ENCODE results near the gene IBA57. TPM values are rescaled to one million over a fixed set of nuclear protein-coding genes. Genes with fewer than 3 reads are reported as not detected.

The IBA57 gene
- total RNA-seq, 1 donor: 4.3 TPM

DNA sequence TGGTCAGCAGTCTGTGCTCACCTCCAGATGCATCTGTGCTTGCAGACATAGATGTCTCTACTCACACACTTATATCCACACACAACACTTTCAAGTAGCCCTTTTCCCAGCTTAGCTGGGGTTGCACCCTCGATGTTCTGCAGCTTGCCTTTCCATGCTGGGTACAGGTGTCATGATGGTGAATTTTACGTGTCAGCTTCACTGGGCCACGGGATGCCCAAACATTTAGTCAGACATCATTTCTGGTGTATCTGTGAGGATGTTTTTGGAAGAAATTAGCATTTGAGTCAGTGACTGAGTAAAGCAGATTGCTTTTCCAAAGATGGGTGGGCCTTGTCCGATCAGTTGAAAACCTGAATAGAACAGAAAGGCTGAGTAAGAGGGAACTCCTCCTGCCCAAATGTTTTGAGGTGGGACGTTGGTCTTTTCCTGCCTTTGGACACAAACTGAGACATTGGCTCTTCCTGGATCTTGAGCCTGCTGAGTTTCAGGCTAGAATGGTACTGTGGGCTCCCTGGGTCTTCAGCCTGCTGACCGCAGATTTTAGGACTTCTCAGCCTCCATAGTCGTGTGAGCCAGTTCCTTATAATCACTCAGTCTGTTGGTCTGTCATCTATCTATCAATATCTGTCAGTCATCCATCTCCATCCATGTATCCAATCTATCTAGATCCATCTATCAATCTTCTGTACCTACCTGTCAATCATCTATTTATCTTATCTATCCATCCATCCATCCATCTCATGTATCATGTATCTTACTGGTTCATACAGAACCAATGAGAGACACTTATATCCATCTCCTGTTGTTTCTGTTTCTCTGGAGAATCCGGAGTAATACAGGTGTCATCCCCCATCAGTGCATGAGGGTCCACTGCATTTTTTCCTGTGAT lies 29.6 kb downstream of the IBA57 start:
- no peak overlapping the region for H3K4me3 ChIP-seq (ENCODE audit: low read depth, low read length)
- TF ChIP-seq, protein P1, sequence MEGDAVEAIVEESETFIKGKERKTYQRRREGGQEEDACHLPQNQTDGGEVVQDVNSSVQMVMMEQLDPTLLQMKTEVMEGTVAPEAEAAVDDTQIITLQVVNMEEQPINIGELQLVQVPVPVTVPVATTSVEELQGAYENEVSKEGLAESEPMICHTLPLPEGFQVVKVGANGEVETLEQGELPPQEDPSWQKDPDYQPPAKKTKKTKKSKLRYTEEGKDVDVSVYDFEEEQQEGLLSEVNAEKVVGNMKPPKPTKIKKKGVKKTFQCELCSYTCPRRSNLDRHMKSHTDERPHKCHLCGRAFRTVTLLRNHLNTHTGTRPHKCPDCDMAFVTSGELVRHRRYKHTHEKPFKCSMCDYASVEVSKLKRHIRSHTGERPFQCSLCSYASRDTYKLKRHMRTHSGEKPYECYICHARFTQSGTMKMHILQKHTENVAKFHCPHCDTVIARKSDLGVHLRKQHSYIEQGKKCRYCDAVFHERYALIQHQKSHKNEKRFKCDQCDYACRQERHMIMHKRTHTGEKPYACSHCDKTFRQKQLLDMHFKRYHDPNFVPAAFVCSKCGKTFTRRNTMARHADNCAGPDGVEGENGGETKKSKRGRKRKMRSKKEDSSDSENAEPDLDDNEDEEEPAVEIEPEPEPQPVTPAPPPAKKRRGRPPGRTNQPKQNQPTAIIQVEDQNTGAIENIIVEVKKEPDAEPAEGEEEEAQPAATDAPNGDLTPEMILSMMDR (IDR thresholded peaks at IDR 0.05; ENCODE audit: insufficient read depth, low read depth, low read length): no peak
- no peak for DNase-seq (ENCODE audit: low read depth)

DNA sequence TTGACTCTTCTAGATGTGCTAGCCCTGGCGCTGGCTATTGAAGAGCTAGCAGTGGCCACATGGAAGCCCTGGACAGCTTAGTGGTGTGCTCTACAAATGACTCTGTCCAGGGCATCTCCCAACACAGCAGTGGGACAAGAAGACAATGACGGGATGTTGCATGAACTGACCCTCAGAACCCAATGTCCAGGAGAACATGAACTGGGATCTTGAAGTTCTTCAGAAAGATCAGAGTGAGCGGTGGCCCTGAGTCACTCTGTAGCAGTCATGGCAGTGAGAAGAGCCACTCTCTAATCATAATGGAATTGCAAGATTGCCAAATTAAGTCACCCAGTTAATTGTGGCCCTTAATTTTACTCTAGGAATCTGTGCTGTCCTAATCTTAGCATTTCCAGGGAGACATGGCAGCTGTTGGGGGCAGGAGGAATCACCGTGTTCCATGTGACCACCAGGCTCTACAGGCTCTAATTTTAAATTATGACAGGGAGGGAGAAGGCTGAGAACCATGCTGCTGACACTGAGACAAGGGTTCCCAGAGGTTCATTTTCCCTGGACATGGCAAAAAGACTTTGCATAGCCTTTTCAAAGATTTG lies 32.0 kb downstream of the IBA57 start:
- TF ChIP-seq, protein P1 (IDR thresholded peaks at IDR 0.05; ENCODE audit: insufficient read depth, low read depth, low read length): no peak
- no peak for DNase-seq (ENCODE audit: low read depth)
- H3K4me3 ChIP-seq (ENCODE audit: low read depth, low read length): no peak overlapping the region

DNA sequence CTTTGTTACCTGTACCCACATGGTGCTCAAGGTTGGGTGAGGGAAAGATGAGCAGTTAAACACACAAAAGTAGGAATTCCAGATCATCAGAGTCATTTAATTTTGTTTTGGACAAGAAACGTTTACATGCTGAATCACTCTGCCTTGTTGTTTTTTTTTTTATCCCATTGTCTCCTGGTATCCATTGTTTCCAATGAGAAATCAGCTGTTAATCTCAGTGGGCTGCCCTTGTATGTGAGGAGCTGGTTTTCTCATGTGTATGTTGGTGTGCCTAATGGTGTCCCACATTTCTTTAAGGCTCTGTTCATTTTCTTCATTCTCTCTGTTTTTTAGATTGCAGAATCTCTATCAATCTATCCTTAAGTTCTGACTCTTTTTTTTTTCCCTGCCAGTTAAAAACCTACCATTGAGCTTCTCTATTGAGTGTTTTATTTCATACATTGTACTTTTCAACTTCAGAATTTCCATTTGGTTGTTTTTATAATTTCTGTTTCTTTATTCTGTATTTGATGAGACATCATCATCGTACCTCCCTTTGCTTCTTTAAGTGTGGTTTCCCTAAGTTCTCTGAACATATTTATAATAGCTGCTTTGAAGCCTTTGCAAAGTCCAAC lies 33.5 kb downstream of the IBA57 start:
- no peak overlapping the region for H3K4me3 ChIP-seq (ENCODE audit: low read depth, low read length)
- TF ChIP-seq, protein P1 (IDR thresholded peaks at IDR 0.05; ENCODE audit: insufficient read depth, low read depth, low read length): no peak
- peak; percentile 6 for DNase-seq (ENCODE audit: low read depth)

DNA sequence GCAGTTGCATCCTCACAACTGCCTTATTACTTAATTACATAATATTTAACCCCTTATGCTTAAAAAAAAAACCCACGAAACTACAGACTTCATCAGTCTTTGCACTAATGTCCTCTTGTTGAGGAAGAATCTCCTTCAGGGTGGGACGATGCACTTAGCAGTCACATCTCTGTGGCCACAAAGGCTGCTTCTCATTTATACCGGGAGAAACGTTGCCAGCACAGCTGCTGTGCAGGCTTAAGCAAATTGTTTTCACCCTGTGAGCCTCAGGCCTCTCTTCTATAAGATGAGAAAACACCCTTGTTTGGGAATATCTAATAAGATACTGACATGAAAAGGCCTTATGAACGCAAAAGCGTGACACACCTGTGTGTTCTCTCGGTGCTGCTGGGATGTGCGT lies 39.4 kb downstream of the IBA57 start:
- TF ChIP-seq, protein P1 (IDR thresholded peaks at IDR 0.05; ENCODE audit: insufficient read depth, low read depth, low read length): no peak
- DNase-seq (ENCODE audit: low read depth): no peak
- H3K4me3 ChIP-seq (ENCODE audit: low read depth, low read length): no peak overlapping the region

DNA sequence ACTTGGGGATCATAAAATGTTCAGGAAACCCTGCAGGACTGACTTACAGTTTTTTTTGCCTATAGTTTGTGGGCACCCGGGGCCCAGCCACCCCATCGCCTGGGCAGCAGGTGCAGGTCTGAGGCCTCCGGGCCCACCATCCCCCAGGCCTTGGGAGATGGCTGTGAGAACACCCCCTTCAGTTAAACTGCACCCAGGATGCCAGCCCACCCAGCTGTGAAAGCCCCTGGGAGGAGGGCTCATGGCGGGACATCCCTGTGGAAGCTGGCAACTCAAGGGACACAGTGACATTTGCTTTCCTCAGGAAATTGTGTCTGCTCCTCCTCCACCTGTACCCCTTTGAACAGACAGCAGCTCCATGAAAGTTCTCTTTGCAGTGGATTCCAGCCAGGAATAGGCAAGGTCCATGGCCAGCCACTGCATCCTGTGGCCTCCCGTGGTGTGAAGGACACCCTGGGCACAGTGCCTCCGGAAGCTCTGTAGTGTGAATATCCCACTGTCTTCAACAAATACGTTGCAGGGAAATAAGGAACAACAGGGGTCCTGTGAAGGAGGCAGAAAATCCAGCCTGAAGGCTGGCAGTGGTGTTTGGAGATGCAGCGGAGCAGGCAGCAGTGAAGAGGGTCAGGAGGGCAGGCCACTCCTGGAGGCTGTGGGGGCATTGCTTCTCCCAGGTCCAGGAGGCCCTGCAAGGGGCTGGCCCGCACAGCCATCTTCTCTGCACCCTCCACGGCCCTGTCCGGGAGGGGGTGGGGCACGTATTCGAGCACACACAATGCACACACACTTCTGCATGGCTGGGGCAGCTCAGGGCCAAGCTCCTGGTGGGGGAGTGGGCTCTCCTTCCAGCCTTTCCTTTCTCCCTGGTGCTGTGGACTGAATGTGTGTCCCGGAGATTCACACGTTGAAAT lies 40.2 kb downstream of the IBA57 start:
- TF ChIP-seq, protein P1 (IDR thresholded peaks at IDR 0.05; ENCODE audit: insufficient read depth, low read depth, low read length): no peak
- no peak overlapping the region for H3K4me3 ChIP-seq (ENCODE audit: low read depth, low read length)
- DNase-seq (ENCODE audit: low read depth): no peak
